ENCODE data around the gene GJD4. TPM values are rescaled to one million over a fixed set of nuclear protein-coding genes. Genes with fewer than 3 reads are reported as not detected.

The GJD4 gene
- total and polyA plus RNA-seq, 2 of the 4 experiments (the other 2 are of a cell fraction), result not detected

DNA sequence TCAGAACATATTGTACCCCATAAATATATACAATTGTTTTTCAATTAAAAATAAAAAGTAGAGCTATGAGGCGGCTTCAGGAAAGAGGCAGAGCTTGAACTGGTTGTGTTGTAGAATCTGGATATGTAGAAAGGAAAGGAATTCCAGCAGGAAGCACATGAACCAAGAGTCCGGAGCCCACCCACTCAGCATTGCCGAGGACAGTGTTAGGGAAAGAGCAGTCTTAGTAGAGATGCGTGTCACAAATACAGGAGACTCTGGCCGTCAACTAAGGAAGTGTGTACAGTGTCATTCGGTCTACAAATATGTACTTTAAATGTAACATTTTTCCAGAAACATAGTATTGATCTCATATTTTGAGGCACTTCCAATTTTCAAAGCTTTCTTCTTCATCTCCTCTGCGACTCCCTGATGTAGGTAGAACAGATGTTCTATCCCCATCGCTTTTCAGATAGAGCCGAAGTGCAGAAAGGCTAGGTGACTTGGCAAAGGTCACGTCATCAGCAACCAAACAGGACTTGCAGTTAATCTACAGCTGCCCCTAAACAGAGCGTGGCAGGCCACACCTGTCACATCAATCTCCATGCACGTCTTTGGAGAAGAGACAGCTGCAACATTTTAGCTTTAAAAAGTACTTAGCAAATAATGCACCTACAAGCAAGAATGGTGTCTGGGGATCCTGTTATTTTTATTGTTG lies 25.3 kb upstream of the GJD4 start:
- TF ChIP-seq FOS (IDR thresholded peaks at IDR 0.05; ENCODE audit: low read depth, low read length), result no peak
- no peak for TF ChIP-seq SMC3 (IDR thresholded peaks at IDR 0.05; ENCODE audit: low read depth, low read length)
- TF ChIP-seq, protein P1, sequence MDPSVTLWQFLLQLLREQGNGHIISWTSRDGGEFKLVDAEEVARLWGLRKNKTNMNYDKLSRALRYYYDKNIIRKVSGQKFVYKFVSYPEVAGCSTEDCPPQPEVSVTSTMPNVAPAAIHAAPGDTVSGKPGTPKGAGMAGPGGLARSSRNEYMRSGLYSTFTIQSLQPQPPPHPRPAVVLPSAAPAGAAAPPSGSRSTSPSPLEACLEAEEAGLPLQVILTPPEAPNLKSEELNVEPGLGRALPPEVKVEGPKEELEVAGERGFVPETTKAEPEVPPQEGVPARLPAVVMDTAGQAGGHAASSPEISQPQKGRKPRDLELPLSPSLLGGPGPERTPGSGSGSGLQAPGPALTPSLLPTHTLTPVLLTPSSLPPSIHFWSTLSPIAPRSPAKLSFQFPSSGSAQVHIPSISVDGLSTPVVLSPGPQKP (IDR thresholded peaks at IDR 0.05; ENCODE audit: borderline replicate concordance, low read depth, low read length), result no peak
- no peak for TF ChIP-seq BHLHE40 (IDR thresholded peaks at IDR 0.05; ENCODE audit: low read depth, low read length)
- TF ChIP-seq MAFK (IDR thresholded peaks at IDR 0.05; ENCODE audit: low read depth, low read length), result no peak
- TF ChIP-seq NFE2L2 (IDR thresholded peaks at IDR 0.05; ENCODE audit: low read depth, low read length), result no peak
- TF ChIP-seq RCOR1 (IDR thresholded peaks at IDR 0.05; ENCODE audit: insufficient replicate concordance, low read length), result no peak
- no peak for TF ChIP-seq MXI1 (IDR thresholded peaks at IDR 0.05; ENCODE audit: borderline replicate concordance, low read depth, low read length)
- TF ChIP-seq CEBPB (IDR thresholded peaks at IDR 0.05; ENCODE audit: low read depth, low read length), result no peak
- TF ChIP-seq, protein P2, sequence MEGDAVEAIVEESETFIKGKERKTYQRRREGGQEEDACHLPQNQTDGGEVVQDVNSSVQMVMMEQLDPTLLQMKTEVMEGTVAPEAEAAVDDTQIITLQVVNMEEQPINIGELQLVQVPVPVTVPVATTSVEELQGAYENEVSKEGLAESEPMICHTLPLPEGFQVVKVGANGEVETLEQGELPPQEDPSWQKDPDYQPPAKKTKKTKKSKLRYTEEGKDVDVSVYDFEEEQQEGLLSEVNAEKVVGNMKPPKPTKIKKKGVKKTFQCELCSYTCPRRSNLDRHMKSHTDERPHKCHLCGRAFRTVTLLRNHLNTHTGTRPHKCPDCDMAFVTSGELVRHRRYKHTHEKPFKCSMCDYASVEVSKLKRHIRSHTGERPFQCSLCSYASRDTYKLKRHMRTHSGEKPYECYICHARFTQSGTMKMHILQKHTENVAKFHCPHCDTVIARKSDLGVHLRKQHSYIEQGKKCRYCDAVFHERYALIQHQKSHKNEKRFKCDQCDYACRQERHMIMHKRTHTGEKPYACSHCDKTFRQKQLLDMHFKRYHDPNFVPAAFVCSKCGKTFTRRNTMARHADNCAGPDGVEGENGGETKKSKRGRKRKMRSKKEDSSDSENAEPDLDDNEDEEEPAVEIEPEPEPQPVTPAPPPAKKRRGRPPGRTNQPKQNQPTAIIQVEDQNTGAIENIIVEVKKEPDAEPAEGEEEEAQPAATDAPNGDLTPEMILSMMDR (conservative IDR thresholded peaks at IDR 0.05; ENCODE audit: low read depth, low read length), result no peak
- TF ChIP-seq POLR2A (IDR thresholded peaks at IDR 0.05; ENCODE audit: low read depth, low read length), result no peak
- TF ChIP-seq, protein P3, sequence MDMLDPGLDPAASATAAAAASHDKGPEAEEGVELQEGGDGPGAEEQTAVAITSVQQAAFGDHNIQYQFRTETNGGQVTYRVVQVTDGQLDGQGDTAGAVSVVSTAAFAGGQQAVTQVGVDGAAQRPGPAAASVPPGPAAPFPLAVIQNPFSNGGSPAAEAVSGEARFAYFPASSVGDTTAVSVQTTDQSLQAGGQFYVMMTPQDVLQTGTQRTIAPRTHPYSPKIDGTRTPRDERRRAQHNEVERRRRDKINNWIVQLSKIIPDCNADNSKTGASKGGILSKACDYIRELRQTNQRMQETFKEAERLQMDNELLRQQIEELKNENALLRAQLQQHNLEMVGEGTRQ (IDR thresholded peaks at IDR 0.05; ENCODE audit: low read depth, low read length), result no peak
- no peak for TF ChIP-seq MAZ (IDR thresholded peaks at IDR 0.05; ENCODE audit: borderline replicate concordance, low read depth, low read length)
- in situ Hi-C loops (cut with MboI; ENCODE audit: low sequenced_read_pairs), result no loop called here
- H3K36me3 ChIP-seq (ENCODE audit: control insufficient read depth, insufficient read depth, low read length), result peaks cover 2% of the 10 kb centered on the region; the same call in 1 of the 2 replicates
- H3K4me2 ChIP-seq (ENCODE audit: low read depth, low read length), result no peak overlapping the region
- H3K27ac ChIP-seq (ENCODE audit: insufficient read depth, low read length), result no peak overlapping the region
- H3K9me1 ChIP-seq (ENCODE audit: insufficient read depth, low read length), result peaks cover 5% of the 10 kb centered on the region
- H4K5ac ChIP-seq (ENCODE audit: low read depth, low read length), result no peak overlapping the region
- CTCF ChIA-PET, result interaction anchor here (0.6 kb wide), 1 partner anchor 1673 kb away, joined by 3 read pairs; no protein-coding TSS in a partner anchor
- no peak overlapping the region for H2BK20ac ChIP-seq (ENCODE audit: low read depth, low read length)
- 34% methylated on average over 3 of the region's 12 CpGs; no CpG with 5 or more reads in 1 of the 2 experiments for WGBS, 2 experiments (ENCODE audit: extremely low coverage in 2 of 2, insufficient read length in 1 of 2)
- no peak overlapping the region for H2BK15ac ChIP-seq (ENCODE audit: low read depth, low read length)
- H2AK5ac ChIP-seq (ENCODE audit: low read depth, low read length), result no peak overlapping the region
- H2BK120ac ChIP-seq (ENCODE audit: low read depth, low read length), result no peak overlapping the region
- dilution Hi-C loops (cut with HindIII; ENCODE audit: low sequenced_read_pairs, unreplicated experiment), result no loop called here
- H2AK9ac ChIP-seq (replicated peaks; ENCODE audit: low read depth, low read length, poor library complexity), result no peak overlapping the region
- H2BK5ac ChIP-seq (ENCODE audit: low read depth, low read length, poor library complexity, severe bottlenecking), result no peak overlapping the region
- POLR2A ChIA-PET (ENCODE audit: unreplicated experiment), result no interaction called here
- H3K4ac ChIP-seq (ENCODE audit: low read depth, low read length), result no peak overlapping the region
- no TSS peak for BruUV-seq (replicated peaks)
- no peak overlapping the region for H3K4me3 ChIP-seq (ENCODE audit: insufficient read depth, low read depth, low read length)
- no peak overlapping the region for H4K8ac ChIP-seq (ENCODE audit: low read depth in 2 of 2, low read length in 2 of 2)
- H3K14ac ChIP-seq (replicated peaks; ENCODE audit: low read depth, low read length), result no peak overlapping the region
- intact Hi-C loops (cut with micrococcal nuclease), result no loop called here
- ATAC-seq (ENCODE audit: low read depth) (no peak), DNase-seq (no peak)
- no peak overlapping the region for H3K18ac ChIP-seq (ENCODE audit: low read depth, low read length)
- no peak overlapping the region for H4K91ac ChIP-seq (ENCODE audit: insufficient read depth, low read depth, low read length)
- no peak overlapping the region for H3K56ac ChIP-seq (ENCODE audit: extremely low read depth, insufficient read depth, low read length)
- peaks cover 12% of the 10 kb centered on the region for H3K27me3 ChIP-seq (ENCODE audit: control insufficient read depth, insufficient read depth, low read length)
- H4K20me1 ChIP-seq (ENCODE audit: insufficient read depth, low read length), result peaks cover 4% of the 10 kb centered on the region; the same call in 1 of the 2 replicates
- no peak overlapping the region for H3K9ac ChIP-seq (ENCODE audit: low read depth, low read length)
- H3K9me3 ChIP-seq (ENCODE audit: control insufficient read depth, insufficient read depth, low read length), result no peaks in the 10 kb centered on the region
- H3K23ac ChIP-seq (ENCODE audit: low read depth, low read length), result no peak overlapping the region
- no peak overlapping the region for H2AFZ ChIP-seq (replicated peaks; ENCODE audit: low read length, poor library complexity)
- peaks cover 5% of the 10 kb centered on the region; the same call in 1 of the 2 replicates for H3K4me1 ChIP-seq (ENCODE audit: control insufficient read depth, insufficient read depth, low read length)
- H3K79me1 ChIP-seq (ENCODE audit: low read depth in 1 of 2, low read length in 2 of 2), result no peaks in the 10 kb centered on the region
